ENCODE data around the gene PIGM.

DNA sequence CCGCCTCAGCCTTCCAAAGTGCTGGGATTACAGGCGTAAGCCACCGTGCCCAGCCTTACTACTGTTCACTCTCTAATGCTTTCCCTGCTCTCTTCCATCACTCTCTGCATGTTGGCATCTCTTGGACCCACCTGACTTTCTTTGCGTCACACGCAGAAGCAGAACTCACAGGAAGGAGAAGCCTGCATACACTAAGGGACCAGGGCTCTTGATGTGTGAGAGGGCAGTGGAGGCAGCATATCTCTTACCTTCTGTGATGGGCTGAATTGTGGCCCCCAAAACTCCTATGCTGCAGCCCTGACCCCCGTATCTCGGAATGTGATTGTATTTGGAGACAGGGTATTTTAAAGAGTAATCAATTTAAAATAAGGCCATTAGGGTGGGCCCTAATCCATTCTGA is 51.0 kb downstream of the PIGM start:
- TF ChIP-seq POLR2A (IDR thresholded peaks at IDR 0.05) = no peak
- TF ChIP-seq, protein P1, sequence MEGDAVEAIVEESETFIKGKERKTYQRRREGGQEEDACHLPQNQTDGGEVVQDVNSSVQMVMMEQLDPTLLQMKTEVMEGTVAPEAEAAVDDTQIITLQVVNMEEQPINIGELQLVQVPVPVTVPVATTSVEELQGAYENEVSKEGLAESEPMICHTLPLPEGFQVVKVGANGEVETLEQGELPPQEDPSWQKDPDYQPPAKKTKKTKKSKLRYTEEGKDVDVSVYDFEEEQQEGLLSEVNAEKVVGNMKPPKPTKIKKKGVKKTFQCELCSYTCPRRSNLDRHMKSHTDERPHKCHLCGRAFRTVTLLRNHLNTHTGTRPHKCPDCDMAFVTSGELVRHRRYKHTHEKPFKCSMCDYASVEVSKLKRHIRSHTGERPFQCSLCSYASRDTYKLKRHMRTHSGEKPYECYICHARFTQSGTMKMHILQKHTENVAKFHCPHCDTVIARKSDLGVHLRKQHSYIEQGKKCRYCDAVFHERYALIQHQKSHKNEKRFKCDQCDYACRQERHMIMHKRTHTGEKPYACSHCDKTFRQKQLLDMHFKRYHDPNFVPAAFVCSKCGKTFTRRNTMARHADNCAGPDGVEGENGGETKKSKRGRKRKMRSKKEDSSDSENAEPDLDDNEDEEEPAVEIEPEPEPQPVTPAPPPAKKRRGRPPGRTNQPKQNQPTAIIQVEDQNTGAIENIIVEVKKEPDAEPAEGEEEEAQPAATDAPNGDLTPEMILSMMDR (IDR thresholded peaks at IDR 0.05) = no peak
- TF ChIP-seq EP300 (IDR thresholded peaks at IDR 0.05) = no peak
